Activated CD4-positive, alpha-beta T cell treated with anti-CD3 and anti-CD28 coated beads, Interleukin-2, Interleukin-4, amounts not matched to agents 100 ng/mL and 50 ng/mL, durations not matched to agents 16 hours and 8 hours (primary cell): Measurements from ENCODE around the gene HOXA3.
A peak's percentile ranks its signal among the peaks of the same experiment; 100 is the strongest.

Experiments
- DNase-seq: peaks from one replicate; pipeline ENCODE4 v3.0.0-alpha.2; 2020; ENCODE audit warnings: low spot score

The HOXA3 gene

DNA sequence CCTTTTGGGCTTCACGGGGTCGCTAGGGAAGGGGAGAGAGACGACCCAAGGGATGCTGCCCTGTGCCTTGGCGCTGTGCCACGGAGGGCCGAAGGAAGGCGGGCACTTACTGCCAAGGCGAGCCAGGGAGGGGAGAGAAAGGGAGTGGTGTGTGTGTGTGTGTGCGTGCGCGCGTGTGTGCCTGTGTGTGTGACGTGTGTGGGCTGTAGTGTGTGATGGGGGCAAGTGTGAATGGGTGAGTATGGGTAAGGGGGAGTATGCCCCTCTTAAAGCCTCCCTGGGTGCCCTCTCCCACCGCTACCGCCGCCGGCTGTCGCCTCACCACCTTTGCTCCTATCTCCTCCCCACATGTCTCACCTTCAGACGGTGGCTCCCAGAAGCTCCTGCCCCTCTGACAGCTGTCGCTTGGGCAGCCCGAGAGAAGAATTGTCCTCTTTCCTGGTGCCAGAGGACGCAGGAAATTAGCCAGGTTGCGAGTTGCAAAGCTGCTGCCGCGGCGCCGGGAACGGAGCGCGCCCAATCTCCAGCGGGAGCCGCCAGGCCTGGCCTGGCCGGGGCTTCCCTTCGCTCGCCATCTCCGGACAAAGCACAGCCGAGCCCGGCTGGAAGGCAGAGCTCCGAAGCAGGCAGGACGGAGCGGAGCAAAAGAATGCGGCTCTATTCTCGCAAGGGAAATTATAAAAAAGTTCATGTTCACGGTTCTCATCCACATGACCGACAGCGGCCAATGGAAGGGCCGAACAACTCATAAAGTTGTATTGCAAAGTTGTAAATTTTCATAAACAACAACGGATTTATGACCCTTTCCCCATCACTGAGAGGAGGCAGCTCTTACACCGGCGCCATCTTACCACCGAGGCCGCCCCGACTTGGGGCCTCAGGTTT, at the start of gene HOXA3:
TSS of gene HOXA3 (minus strand) at position 653 of the 885 bp plus-strand sequence. CDS start 41,943 bp downstream, outside the sequence.
- DNase-seq = no peak

DNA sequence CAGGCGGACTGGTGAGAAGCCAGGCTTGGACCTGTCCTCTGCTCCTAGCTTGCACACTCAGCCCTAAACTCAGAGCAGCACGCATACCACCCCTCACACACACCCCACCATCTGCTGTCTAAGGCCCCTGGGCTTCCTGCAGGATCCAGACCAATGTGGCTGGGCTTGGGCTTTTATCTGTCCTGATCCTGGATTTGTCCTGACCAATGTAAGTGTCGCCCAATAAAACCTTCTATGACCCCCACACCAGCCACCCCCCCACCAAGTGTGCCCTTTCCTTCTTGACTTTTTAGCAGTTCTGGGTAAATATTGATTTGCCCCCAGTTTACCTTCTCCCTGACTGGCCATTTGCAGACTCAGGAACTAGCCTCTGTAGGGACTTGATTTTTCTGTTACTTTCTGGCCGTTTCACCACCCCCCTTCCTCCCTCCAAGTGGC, 49.2 kb upstream of the HOXA3 start:
- DNase-seq = no peak

DNA sequence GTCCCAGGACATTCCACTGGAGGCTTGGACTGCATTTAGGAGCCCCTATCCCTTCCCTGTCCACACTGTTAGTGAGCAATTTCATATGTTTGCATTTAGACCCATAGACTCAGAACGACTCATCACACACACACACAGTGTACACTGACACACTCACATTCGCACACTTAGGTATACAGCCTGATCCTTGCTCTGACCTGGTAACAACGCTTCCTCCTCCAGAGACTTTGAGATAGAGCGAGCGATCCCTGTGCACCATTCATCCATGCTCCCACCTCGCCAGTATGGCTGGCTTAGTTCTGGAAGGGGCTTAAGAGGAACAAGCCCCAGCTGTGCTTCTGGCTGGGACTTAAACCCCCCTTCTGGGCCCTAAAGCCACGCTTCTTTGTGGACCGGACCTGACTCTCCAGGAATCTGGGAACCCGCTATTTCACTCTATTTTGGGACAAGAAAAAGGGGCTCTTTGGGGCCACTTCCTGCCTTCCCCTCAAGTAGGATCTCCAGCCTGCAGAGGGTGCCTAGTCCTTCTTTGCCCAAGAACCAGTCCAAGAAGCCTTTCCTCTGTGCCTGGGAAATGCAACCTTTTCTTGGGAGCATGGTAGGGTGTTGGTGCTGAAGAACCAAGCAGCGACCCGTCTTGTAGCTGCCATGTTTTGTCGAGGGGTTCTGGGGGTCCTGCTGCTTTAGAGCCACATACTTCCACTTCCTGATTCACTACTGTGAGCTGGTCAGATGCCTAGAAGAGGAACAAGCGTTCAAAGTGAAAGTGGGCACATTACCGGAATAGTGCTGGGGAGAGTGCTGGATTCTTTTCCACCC, 48.6 kb upstream of the HOXA3 start:
- no peak for DNase-seq

DNA sequence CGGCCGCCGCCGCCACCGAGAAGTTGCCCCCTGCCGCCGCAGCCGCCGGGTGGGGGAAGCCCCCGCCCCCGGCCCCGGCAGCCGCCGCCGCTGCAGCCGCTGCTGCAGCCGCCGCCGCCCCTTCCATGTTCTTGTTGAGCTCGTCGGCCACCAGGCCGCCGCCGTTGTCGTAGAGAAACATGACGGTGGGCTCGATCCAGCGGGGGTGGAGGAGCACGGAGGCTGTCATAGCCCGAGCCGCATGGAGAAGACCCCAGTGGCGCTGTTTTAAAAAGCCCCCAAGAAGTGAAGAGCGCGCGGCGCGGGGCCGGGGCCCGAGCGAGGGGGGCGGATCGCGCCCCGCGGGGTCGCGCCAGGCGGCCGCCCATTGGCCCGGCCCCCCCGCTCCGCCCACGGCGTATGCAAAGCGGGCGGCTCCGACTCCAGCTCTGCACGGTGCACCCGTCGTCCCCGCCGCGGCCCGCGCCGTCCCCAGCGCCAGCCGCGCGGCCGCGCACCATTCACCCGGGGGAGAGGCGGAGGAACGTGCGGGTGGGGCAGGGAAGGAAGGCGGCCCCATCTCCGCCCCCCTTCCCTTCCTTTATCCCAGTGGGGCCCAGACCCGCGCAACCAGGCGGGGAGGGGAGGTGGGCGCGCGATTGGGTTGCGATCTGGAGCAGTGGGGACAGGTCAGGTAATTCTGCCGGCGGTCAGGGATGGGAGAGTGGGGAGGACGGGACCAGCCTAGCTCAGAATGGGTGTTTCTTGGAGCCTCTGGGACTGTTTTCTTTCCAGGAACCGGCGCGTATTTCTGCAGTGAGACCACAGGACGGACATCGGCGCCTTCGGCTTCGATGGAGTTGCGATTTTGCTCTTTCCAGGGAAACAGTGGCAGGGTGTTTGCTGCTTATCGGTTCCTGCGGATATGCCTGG, 47.7 kb upstream of the HOXA3 start, which contains the start of gene HOXA13:
TSS of gene HOXA13 (minus strand) at position 243 of the 912 bp plus-strand sequence. CDS start at position 229, 14 bp downstream.
- no peak for DNase-seq

- DNase-seq = no peak
Measured at GRCh38 chr7:27198871-27199801, 46.8 kb upstream of the HOXA3 start.

DNA sequence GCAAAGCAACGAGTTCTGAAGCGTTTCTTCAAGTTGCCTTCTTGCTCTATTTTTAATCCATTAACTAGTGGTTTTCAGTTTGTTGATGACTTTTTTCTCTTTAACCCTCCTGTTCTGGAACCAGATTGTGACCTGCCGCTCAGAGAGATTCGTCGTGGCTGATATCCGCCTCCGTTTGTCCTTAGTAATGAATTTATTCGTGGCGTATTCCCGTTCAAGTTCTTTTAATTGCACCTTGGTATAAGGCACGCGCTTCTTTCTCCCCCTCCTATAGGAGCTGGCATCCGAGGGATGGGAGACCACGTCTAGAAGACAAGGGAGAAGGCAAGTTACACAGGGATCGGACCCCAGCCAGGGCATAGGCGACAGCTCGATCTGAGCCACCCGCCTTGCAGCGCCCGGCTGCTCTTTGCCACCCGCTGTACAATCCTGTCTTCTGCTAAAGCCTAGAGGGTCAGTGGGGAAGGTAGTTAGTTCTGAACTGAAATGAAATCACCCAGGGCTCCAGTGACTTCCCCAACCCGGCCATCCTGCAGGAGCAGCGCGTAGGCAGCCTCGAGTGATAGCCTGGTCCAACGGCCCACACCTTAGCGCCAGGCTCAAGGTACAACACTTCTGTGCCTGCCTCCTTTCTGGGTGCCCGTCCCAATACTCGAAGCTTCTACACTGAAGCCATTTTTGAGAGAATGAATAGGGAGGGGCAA, 45.9 kb upstream of the HOXA3 start:
- no peak for DNase-seq

DNA sequence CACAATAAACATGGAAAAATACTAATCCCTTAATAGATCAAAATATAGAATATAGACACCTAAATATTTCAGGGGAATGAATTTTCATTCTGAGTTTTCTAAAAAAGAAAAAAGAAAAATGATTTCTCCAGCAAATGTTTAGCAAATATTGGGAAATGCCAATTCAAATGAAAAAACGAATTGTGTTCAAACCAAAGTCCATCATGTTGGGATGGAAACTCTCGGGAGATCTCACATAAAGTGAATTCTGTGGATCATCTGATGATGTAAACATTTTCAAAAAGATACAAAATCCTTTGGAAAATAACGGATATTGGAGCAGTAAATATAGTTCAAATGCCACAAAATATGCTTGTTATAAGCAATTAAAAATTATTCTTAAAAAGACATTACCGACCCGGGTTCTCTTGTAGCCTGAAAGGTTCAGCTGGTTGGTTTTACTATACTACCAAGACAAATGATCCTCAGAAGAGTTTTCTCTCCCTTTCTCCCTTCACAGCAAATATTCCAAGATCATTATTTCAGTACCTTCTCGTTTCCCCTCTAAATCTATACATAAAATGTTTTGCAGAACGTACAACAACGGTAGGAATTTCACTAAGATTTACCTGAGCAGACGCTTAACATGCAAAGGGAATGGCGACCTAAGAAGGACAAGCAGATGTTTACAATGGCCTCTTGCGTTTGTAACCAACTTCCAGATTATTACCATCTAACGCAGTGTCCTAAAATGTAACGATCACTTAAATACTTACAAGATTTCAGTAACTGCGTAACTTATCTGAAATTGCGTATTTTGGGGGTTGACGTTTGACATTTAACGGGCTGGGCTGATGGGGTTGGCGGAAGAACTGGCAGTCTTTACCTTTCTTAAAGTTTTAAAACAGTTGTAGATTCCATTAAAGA, 45.0 kb upstream of the HOXA3 start:
- no peak for DNase-seq

DNA sequence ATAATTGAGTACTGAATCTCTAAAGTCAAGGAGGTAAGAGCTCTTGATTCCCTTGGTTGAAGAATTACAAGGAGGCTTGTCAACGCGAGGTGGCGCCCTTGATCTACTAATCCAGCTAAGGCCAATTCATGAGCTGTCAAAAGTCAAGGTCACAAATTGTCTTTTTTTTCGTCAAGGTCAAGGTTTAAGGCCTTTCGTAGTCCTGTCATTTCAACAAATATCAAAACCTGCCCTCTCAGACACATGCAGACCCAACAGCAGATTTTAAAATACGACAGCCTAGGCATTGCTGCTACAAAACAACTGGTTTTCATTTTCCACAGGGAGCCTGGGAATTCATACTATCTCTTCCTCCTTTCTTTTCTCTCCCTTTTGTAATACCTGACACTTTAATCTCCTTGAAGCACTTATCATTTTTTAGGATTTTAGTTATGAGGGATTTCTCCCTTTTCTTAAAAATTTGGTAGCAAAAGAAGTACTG, 43.9 kb upstream of the HOXA3 start:
- DNase-seq = peak; percentile 78

DNA sequence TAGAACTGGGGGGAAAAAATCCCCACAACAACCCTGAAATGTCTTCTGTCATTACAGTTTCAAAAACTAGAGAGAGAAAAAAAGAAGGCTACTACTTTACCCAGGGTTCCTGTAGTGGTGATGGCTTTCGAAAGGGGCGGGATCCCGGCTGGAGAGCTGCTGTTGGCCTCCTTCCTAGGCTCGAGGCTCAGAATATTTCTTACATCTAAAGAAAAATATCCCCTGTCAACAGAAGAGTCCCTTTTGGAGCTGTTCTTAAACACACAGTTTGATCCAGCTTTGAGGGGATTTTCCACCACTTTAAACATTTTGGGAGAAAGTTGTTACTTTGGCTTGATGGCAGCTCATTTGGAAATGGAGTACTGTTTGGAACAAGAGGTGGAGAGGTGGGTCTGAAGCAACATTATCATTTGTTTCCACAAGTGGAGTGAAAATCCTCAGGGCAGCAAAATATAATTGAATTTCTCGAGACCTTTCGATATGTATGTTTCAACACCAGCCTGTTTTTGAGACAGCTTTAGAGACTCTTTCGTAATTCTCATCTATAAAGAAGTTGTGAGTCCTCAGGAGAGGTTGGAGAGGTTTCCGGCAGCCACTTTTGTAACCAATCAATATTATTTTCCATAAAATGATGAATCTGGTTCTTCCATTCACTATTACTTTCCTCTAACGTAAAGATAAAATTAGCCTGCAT, 42.5 kb upstream of the HOXA3 start:
- no peak for DNase-seq

GRCh38 chr7:27194002-27194352, 41.6 kb upstream of the HOXA3 start:
- DNase-seq = no peak

- no peak for DNase-seq
Measured at GRCh38 chr7:27193335-27194001, 41.1 kb upstream of the HOXA3 start.

DNA sequence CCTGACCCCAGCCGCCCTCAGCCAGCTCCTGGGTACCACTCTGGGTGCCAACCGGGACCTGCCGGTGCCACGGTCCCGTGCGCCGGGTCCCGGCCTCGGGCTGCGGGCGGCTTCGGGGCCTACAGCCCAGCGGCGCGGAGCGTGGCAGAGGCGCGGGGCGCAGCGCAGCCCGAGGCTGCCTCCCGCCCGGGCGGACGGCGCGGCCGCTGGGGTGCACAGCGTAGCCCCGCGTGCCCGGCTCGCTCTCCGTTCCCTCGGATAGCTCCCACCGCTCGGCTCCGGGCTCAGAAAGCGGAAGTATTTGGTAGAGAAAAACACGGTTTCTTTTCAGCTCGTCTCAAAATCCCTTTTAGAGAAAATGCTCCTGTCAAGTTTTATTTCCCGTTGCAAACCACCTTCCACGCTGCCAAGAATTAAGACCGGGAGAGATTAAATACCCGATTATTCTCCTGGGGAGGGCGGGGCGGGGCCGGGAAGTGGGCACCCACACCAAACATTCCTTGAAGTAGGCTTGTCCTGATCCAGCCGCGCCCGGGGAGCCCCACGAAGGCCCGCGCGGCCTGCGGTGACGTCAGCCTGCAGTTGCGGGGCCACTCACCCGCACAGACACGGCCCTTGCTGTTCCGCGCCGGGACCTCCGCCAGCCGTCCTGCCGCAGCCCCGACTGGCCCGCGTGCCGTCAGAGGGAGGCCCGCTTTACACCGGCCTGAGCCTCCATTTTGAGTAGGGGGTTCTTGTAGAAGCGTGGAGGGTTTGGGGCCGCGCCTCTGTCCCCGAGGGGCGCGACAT, 40.4 kb upstream of the HOXA3 start:
- DNase-seq = no peak

DNA sequence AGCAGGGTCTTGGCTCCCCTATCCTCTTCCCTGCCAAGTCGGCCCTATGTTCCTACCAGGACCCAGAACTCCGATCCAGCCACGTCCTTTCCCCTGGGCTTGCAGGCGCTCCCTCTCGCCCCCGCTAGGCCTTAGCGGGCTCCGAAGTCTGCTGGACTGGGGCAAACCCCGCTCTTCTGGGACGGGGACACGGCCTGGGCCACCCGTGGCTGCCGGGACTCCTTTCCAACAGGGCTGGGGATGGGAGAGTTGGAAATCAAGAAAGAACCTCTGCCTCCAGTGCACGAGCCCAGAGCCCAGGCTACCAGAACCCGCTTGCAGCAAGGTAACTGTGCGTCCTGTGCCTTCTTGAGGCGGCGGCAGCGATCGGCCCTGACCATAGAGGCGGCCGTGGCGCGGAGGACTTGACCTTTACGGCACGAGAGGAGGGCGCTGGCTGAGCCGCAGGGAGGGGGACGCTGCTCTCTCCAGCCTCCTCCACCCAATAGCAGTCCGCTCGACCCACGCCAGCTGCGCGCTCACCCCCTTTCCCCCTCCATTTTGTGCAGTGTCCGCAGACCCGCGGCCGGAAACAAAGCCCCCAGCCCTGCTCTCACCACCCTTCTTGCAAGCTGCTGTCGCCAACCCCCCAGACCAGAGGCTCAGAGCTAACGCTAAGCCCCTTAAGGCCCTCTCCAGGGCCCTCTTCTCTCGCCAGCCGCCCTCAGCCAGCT, 39.6 kb upstream of the HOXA3 start:
- DNase-seq = no peak

DNA sequence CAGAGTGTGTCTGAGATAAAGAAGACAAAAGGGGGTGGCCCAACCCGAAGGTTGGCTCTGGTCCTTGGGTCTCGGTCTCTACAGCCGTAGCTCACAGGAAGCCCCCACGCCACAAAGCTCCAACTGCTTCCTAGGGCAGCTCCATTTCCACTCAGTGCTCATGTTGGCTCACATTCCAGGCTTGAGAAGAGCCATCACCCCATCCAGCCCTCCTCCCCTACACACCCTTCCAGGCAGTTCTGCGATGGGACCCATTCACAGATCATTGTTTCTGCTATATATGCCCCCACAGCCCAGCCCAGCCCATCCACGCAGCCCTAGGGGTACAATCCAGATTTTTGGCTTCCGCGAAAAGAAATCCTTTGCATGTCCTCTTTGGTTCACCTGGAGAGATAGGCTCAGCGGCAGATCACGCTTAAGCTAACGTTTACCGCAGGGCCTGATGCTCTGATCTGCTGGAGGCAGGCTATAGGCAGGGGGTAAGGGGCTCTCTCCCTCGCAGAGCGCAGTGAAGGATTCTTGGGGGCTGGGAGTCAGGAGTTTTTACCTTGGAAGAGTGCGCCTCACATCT, 38.9 kb upstream of the HOXA3 start:
- no peak for DNase-seq

GRCh38 chr7:27189997-27190748, 37.8 kb upstream of the HOXA3 start:
- no peak for DNase-seq
